Activated CD4-positive, alpha-beta T cell treated with anti-CD3 and anti-CD28 coated beads, Interleukin-2, amount 50 U/mL, for 24 hours (primary cell): Measurements from ENCODE around the gene SCN1B.
"Not testable (repeated sequence)": the region's sequence is repeated elsewhere in the genome, so short reads cannot be mapped to it uniquely, and the experiment has no call there.

Experiments used
- DNase-seq, 2 donors: peaks; one replicate each; pipeline ENCODE4 v3.0.0-alpha.2; 2020; ENCODE audit warnings: low read depth in 1 of 2, low spot score in 1 of 2

Gene SCN1B

GRCh38 chr19:35034588-35035382, 4.5 kb downstream of the SCN1B start:
- DNase-seq, result no peak

- no peak for DNase-seq
Measured at GRCh38 chr19:35037716-35038622, 7.7 kb downstream of the SCN1B start.

GRCh38 chr19:35038623-35039512, 8.6 kb downstream of the SCN1B start:
- DNase-seq, result no peak

- no peak for DNase-seq
Measured at GRCh38 chr19:35039881-35040825, 9.9 kb downstream of the SCN1B start.

- DNase-seq, result no peak
Measured at GRCh38 chr19:35040826-35041547, 10.7 kb downstream of the SCN1B start.

GRCh38 chr19:35041548-35042055, 11.3 kb downstream of the SCN1B start, which contains the start of gene HPN:
Gene HPN (plus strand): TSS chr19:35041721. CDS start chr19:35042507, 786 bp downstream.
- no peak for DNase-seq

GRCh38 chr19:35042056-35042730, 11.9 kb downstream of the SCN1B start:
- no peak for DNase-seq

GRCh38 chr19:35042954-35043604, 12.8 kb downstream of the SCN1B start:
- DNase-seq, result no peak

GRCh38 chr19:35043906-35044305, 13.6 kb downstream of the SCN1B start:
- no peak for DNase-seq

GRCh38 chr19:35044317-35045117, 14.2 kb downstream of the SCN1B start:
- DNase-seq, result peak; percentile 42 to 48

- DNase-seq, result peak in 1 of 2 donors; percentile 34
Measured at GRCh38 chr19:35045667-35046300, 15.5 kb downstream of the SCN1B start.

GRCh38 chr19:35046461-35046860, 16.2 kb downstream of the SCN1B start:
- no peak for DNase-seq

GRCh38 chr19:35048911-35049411, 18.7 kb downstream of the SCN1B start:
- no peak for DNase-seq

GRCh38 chr19:35049456-35049855, 19.2 kb downstream of the SCN1B start:
- DNase-seq, result no peak

GRCh38 chr19:35050662-35051061, 20.4 kb downstream of the SCN1B start:
- DNase-seq, result not testable (repeated sequence)

- DNase-seq, result not testable (repeated sequence)
Measured at GRCh38 chr19:35051268-35051667, 21.0 kb downstream of the SCN1B start.
